Iris pigment epithelial cell (primary cell): ENCODE measurements around the gene DNAH6.
A peak's percentile ranks its signal among the peaks of the same experiment; 100 is the strongest.

ENCODE experiments used
- DNase-seq: peaks from one replicate; pipeline ENCODE4 v3.0.0-alpha.2; 2011; ENCODE audit warnings: low read depth

The DNAH6 gene, protein sequence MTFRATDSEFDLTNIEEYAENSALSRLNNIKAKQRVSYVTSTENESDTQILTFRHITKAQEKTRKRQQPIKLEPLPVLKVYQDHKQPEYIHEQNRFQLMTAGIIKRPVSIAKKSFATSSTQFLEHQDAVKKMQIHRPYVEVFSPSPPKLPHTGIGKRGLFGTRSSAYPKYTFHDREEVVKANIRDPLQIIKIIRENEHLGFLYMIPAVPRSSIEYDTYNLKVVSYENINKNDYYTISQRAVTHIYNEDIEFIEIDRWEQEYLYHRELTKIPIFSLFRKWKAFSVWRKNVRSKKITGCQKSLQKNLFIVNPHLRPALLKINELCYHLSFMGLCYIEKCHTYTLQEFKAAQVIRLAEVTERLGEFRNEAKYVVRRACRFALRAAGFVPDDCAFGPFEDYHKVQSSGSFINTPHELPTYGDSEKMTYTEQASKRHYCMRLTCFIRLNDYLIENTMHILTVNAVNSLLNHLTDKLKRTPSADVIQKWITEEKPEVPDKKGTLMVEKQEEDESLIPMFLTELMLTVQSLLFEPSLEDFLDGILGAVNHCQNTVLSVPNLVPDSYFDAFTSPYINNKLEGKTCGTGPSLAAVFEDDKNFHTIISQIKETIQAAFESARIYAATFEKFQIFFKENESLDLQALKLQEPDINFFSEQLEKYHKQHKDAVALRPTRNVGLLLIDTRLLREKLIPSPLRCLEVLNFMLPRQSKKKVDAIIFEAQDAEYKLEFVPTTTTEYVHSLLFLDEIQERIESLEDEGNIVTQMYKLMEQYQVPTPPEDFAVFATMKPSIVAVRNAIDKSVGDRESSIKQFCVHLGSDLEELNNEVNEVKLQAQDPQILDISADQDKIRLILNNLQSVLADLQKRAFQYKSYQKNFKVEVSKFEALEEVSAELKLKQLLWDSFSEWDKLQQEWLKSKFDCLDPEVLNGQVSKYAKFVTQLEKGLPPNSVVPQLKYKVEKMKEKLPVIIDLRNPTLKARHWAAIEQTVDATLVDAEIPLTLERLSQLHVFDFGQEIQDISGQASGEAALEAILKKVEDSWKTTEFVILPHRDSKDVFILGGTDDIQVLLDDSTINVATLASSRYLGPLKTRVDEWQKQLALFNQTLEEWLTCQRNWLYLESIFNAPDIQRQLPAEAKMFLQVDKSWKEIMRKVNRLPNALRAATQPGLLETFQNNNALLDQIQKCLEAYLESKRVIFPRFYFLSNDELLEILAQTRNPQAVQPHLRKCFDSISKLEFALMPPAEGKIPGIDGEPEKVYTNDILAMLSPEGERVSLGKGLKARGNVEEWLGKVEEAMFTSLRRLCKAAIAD (N-terminal part only)

DNA sequence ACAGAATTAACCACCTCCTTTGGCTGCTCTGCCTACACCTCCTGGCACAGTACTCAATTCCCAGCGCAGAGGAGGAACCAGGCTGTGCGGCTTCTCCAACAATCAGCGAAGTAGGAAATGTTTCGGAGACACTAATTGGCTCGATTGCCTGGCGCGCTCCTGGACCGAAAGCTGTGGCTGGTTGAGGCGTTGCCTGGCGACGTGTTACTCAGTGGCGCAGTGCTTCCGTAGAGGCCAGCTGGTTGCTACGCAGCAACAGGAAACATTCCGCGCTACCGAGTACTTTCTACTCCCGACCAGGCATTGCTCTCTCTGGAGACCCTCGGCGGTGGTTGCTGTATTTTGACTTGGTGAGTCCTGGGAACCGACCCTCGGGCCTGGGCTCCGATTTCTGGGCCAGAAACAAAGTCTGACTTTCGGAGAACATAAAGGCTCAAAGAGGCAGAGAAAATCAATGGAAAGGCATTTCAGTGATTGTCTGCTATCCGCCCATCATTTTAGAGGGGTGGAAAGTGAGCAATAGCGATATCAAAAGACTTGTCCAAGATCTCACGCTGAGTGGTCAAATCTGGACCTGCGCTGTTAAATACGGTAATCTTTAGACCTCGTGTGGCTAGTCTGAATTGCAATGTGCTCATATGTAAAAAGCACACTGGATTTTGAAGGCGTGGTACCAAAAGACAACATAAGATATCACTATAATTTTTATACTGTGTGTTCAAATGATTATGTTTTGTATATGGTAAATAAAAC, at the start of gene DNAH6:
DNAH6 (plus strand) TSS at position 265 of the 753 bp plus-strand sequence. CDS start 1,329 bp downstream, outside the sequence.
- DNase-seq: peak; percentile 95

DNA sequence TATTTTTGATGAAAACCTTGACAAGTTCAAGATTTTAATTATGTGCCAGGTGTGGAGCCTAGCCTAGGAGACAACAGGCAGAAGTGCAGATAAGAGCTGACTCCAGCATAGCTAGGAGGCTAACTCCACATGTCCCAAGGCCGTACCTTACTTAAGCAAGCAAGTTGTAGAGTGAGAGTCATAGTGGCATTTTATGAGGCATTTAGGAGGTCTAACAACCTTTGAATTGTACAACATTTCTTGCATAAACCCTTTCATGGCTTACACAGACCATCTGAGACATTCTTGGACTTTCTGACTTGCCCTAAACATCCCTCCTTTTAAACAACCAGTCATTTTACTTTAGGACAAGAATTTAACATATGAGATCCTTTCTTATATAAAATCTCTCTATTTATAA, 48.9 kb upstream of the DNAH6 start:
- no peak for DNase-seq

DNA sequence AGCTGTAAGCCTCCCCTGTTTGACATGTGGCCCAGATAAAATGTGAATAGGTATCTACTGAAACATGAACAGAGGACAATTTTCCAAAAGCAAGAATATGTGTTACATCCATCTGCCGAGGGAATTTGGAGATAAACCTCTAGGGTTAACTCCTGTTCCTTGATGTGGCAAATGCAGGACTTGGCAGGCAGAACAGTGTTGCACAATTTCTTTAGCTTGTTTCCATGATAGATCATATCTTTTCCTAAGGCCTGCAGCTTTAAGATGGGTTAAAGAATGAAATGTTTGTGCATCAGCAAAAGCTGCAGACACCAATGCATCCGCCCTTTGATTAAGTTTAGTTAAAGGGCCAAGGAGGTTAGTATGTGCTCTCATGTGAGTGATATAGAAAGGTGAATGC, 43.9 kb upstream of the DNAH6 start:
- peak; percentile 77 for DNase-seq

DNA sequence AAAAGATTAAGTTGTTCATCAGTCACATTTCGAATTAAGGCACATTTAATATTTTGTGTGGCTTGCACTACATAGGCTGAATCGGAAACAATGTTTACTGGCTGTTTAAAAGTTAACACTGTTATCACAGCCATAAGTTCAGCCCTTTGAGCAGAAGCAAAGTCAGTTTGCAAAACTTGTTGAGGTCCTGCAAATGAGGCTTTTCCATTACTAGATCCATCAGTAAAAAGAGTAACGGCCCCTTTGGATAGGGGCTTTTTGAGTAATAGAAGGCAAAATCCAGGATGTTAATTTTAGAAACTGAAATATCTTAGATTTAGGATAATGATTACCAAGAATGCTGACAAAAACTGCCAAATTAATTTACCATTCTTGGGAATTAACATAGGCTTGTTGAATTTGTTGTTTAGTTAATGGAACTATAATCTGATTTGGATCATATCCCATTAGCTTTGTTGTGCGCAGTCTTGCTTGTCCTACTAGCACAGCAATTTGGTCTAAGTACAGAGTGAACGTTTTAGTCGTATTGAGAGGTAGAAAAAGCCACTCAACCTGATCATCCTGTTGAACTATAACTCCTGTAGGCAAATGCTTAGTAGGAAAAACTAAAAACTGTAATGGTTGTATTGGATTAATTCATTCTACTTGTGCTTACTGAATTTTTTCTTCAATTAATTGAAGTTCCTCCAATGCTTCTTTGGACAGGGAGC, 43.3 kb upstream of the DNAH6 start:
- no peak for DNase-seq

DNA sequence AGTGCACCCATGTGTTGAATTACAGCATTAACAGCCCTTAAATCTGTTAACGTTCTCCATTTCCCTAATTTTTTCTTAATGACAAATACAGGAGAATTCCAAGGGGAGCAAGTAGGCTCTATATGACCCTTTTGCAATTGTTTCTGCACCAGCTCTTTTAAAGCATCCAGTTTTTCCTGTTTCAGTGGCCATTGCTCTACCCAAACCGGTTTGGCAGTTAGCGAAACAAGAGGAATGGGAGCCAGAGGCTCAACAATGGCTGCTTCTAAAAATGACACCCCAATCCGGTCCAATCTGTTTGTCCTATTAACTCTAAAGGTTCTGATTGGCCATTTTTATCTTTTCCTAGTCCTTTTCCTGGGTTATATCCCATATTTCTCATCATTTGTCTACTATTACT, 42.1 kb upstream of the DNAH6 start:
- no peak for DNase-seq

DNA sequence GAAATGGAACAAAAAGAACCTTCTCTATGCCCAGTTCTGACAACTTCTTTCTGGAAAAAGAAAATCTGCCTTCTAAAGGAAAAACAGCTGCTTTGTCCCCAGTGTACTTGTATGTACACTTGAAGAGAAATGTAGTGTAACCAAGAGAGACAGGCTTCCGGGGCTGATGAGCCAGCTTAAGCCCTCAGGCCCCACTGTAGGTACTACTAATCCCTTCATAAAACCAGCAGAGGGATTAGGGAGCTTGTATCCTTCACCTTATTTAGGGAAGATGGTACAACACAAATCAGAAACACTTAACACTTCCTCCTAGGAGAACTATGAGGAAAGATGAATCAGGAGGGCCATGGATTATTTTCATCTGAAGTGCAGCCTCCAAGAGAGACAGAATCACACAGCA, 38.4 kb upstream of the DNAH6 start:
- DNase-seq: no peak

DNA sequence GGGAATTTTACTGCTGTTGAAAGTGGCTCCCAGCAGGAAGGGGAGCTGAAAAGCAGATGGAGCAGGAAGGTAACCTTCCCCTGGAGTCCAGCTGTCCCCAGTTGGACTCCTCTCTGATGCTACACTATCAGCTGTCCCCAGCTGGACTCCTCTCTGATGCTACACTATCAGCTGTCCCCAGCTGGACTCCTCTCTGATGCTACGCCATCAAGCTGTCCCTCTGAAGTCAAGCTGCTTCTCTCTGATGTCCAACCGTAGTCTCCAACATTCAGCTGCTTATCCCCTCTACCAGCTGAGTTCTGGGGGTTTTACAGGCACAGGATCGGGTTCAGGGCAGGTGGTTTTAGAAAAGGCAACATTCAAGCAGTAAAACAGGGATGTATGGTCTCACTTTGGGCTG, 37.4 kb upstream of the DNAH6 start:
- no peak for DNase-seq

DNA sequence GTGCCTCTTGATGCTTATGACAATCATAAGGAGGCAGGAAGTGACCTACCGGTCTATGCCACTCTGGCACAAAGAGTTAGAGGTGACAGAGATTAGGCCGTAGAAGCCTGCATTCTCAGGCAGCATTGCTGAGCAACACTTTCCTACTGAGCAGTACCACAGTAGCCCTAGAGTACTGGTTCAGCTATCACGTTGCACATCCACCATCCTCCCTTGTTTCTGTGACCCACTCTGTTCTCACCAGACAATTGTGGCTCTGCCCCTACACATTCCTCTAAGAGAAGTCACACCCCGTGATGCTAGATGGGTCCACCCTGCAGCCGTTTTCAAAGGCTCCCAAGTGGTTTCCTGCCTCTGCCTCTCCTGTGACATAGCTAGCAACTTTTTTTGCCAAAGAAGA, 34.6 kb upstream of the DNAH6 start:
- DNase-seq: peak; percentile 62

DNA sequence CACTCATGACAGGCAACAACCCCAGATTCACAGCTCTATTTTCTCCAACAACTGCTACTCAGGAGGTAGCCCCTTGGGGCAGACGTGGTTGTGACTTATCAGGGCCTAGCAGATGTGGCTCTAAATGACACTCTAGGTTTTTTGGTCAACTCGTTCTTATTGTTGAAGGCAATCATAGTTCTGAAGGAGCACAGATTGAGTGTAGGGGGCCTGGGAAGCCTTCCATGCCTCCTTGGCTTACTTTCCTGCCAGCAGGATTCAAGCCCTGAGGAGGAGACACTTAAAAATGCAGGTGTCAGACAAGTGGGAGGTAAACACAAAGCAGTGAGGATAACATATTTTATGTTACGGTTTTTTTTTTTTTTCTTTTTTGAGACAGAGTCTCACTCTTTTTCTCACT, 33.7 kb upstream of the DNAH6 start:
- no peak for DNase-seq

DNA sequence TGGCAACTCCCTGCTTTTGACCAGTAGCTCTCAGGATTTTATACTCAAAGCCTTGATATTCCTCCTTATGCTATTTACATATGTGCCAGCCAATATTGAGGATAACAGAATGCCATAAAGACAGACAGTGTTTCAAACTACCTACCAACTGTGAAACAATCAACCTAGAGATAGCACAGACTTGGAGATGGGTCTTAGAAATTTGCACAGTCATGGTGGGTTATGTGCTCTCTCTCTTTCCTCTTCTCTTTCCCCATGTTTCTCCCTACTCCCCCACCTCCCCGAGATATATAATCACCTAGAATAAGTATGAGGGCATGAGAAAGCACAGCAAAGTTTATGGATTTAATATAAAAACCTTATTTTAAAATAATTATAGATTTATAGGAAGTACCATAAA, 33.0 kb upstream of the DNAH6 start:
- DNase-seq: no peak

DNA sequence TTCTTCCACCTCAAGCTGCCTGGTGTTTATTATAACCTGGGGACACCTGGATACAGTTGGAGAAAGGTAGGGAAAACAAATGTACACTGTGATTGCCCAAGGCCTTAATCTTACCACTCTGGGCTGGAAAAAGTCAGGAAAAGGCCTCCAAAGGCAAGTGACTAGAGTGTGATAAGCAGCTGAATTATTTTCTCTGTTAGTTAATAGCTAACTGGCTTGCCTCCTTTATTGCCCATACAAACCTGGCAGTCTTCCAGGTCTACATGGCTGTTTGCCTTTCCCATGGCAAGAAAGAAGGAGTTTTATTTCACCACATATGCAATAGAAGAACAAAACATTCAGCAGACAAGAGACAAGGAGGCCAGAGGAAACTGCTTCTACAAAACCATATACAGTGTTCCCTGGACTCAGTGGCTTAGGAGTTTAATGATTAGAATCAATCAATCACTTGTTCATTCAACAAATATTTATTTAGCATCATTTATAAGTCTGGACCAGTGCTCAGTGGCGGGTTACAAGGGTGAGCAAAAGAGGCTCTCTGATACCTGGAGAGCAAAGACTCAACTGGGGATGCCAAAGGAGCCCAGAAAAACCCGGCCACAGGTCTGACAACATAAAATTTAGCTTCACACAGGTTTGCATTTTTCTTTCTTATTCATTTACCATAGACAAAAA, 29.7 kb upstream of the DNAH6 start:
- DNase-seq: peak; percentile 27

DNA sequence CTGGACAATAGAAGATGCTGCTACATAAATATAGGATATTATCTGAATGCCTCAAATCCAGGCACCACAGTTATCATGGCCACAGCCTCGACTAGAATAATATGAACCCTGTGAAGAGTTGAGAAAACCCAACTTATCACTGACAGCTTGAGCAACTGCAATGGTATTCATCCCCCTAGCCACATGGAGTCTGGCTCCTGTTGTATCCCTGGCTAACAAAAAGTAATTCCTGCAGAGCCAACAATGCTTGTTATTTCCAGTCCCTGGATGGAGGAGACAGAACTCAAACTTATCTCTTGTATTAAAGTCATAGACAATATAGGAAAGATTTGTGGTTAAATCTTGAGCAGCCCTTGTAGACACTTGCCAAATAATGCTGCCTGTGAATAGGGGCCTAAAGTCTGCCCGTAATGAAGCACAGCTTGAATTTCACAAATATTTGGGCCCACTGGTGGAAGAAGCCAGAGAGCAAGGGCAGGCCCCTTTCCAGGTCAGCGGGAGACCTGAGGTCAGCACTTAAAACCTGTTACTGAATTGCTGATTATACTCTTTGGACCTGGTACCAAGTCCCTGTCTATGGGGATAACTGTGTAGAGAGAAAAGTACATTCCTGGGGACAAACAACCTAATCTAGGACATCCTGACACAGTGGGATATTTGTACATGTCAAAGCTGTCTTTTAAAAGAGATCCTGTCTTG, 28.9 kb upstream of the DNAH6 start:
- peak; percentile 27 for DNase-seq

DNA sequence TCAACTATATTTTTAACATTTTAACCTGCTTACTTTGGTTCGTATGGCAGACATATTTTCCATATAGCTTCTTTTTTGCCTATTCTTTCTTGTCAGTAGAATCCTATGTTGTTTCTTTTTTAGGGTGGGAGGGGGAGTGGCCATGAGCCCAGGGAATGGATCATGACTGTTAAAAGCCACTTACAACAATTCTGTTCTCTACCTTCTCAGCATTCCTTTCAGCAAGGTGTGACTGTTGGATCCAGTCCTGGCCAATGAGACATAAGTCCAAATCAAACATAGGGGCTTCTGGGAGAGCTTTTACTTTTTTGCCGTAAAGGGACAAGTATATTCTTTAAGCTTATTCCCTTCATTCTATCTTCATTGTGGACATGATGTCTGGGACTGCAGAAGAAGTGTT, 25.0 kb upstream of the DNAH6 start:
- no peak for DNase-seq

DNA sequence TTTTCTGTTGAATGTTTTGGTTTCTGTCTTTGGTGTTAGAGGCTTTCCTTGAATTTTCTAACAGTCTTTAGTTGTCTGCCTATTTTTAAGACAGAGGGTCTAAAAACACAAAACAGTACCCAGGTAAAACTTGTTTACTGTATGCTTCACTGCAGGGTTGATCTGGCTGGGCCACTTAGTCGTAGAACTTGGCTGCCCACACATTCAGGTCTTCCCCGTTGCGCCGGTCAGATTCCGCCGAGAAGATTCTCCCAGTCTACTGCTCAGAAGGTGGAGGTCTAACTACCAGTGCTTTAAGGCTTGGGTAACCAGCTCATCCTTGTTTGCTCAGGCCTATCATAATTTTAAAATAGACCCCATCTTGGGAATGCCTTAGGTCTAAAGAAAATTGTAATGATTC, 24.6 kb upstream of the DNAH6 start:
- DNase-seq: no peak

DNA sequence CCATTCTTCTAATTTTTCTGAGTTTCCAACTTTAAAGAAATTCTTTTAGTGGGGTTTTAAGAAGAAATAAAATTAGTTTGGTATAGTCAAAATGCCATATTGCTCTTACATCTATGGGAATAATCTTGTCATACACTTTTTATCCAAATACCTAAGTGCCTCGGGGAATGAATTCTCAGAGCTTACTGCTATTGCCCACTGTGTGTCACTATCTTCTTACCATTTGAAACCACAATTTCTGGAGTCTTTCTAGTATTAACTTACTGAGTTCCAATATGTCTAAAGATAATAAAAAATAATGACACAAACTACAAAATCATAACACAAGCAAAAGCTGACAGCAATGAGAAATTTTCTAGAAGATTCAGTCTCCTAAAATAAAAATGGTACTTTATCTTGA, 23.7 kb upstream of the DNAH6 start:
- DNase-seq: no peak

DNA sequence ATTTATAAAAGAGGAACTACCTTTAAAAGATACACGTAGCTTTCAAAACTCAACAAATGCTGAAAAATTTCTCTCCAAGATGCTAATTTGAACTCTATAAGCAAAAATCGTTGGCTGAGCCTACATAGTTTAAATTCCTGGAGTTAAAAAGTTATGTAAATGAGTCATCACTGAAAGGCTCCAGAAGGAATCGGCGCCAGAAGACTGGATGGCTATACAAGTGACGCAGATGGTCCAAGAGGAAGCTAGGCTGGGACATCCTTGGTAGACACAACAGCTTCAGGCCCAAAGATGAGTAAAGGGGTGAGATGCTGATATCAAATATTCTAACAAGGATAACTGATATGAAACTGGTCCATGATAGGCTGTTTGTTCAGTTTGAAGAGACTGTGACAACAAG, 22.8 kb upstream of the DNAH6 start:
- DNase-seq: peak; percentile 83

DNA sequence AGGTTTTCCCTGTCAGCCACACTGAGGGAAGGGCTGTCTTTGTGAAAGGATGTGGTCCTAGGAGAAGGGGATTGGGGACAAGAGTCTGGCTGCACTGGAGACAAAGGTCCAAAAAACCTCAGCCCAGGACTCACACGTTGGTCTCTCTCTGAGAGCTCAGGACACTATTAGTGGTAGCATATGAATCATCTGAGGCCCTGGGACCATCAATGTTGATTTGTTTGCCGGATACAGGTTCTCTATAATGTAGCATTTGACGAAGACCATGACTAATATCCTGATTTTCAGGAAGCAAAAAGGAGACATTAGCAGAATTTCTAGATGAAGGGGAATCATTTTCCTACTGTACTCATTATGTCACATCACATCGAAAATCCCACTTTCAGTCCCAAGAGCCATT, 22.2 kb upstream of the DNAH6 start:
- DNase-seq: peak; percentile 54

DNA sequence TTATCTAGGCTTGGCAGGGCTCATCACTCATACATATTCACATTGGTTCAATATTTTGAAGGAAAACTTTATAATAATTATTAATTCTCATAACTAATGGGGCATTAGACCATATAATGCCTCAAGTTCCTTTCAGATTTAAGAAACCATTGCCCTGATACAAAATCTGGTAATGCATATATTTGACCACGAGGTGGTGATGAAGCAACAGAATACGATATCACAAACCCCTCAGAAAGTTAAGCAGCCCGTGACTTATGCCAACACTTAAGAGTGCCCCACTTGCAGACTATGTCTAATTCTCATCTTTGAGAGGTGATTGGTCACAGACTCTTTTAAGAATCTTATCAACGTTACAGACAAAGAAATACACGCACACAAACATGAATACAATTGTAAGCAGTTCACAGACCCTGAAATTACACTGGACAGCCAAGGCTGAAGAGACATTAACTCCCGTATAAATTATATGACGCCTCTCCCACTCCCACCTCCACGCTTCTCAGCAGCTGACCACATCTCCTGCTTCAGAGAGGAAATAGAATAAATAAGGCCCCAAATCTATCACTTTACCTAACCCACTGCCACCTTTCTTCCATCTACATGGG, 20.7 kb upstream of the DNAH6 start:
- peak; percentile 70 for DNase-seq

DNA sequence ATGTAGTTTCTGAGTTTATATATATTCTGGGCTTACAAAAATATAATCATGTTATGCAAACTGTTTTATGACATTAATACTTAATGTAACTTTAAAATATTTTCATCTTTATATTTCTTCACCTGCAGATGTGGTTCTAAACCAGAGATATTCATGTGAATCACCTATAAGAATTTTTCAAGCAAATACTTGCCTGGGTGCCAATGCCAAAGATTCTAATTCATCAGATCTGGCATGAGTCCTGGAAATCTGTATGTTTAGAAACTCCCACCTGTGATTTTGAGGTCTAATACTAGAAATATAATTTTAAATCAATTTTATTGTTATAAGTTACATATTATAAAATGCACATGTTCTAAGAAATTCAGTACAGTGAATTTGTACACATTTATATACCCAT, 19.9 kb upstream of the DNAH6 start:
- no peak for DNase-seq
